Tibial nerve (tissue), 4 donors: ENCODE results near the gene SFMBT1. TPM values are rescaled to one million over a fixed set of nuclear protein-coding genes. Genes with fewer than 3 reads are reported as not detected.

ENCODE experiments used
- DNase-seq, 2 donors: peaks; one replicate each; pipeline ENCODE4 v3.0.0-alpha.2; 2019; ENCODE audit warnings: low spot score in 2 of 2
- H3K27ac ChIP-seq, 4 donors: fragments of 200-600 bp; sonication (generic) in 3 of 4; one replicate each; pipeline ENCODE4 v1.5.1; 2017 to 2019; ENCODE audit warnings: mild to moderate bottlenecking in 1 of 4
- H3K27me3 ChIP-seq, 2 donors: fragments of 200-600 bp; sonication (generic) in 1 of 2; one replicate each; pipeline versions ENCODE4 v1.5.1 to v1.6.0; 2017 to 2019
- H3K36me3 ChIP-seq, 3 donors: fragments of 200-600 bp; sonication (generic); one replicate each; pipeline ENCODE4 v1.5.1; 2018 to 2019
- H3K4me1 ChIP-seq, 4 donors: fragments of 200-600 bp; sonication (generic) in 3 of 4; one replicate each; pipeline ENCODE4 v1.5.1; 2017 to 2019
- H3K4me3 ChIP-seq, 4 donors: fragments of 200-600 bp; sonication (generic) in 3 of 4; one replicate each; pipeline ENCODE4 v1.5.1; 2017 to 2019; ENCODE audit warnings: mild to moderate bottlenecking in 1 of 4, moderate library complexity in 1 of 4
- H3K9me3 ChIP-seq, 4 donors: fragments of 200-600 bp; sonication (generic) in 3 of 4; one replicate each; pipeline ENCODE4 v1.5.1; 2017 to 2019
- EP300 ChIP-seq, 2 donors: sonication (generic); formaldehyde crosslinking; IDR thresholded peaks; one replicate each; pipeline ENCODE4 v1.6.1; 2017; ENCODE audit warnings: antibody characterized with exemption in 2 of 2, mild to moderate bottlenecking in 1 of 2
- POLR2A ChIP-seq, 2 donors: fragments of 450-650 bp; IDR thresholded peaks; one replicate each; pipeline ENCODE4 v1.6.1; 2017; ENCODE audit warnings: antibody characterized with exemption in 2 of 2, mild to moderate bottlenecking in 2 of 2, moderate library complexity in 2 of 2
- WGBS, 2 donors: methylation state at CpG; one replicate each; pipeline ENCODE4 v1.1.5; 2018; 5-methylcytosine and 5-hydroxymethylcytosine counted together
- total RNA-seq, 4 donors: library from RNA; depleted of rRNA; stranded (reverse); fragments of >200 nt; gene quantifications; one replicate each; pipeline ENCODE4 v1.1.0, GENCODE V29; 2016
- TF ChIP-seq, protein P1 (sequence below), 5 experiments: fragments of 200-600 bp in 3 of 5; fragments of 450-650 bp in 2 of 5; sonication (generic) in 3 of 5; IDR thresholded peaks; one replicate each; pipeline ENCODE4 v1.5.1; 2016 to 2019; ENCODE audit warnings: antibody characterized with exemption in 5 of 5, mild to moderate bottlenecking in 3 of 5, moderate library complexity in 2 of 5

SFMBT1 gene
- total RNA-seq, 4 donors from 2014 or later, result 15.5 to 31.2 (median 18.2) TPM

DNA sequence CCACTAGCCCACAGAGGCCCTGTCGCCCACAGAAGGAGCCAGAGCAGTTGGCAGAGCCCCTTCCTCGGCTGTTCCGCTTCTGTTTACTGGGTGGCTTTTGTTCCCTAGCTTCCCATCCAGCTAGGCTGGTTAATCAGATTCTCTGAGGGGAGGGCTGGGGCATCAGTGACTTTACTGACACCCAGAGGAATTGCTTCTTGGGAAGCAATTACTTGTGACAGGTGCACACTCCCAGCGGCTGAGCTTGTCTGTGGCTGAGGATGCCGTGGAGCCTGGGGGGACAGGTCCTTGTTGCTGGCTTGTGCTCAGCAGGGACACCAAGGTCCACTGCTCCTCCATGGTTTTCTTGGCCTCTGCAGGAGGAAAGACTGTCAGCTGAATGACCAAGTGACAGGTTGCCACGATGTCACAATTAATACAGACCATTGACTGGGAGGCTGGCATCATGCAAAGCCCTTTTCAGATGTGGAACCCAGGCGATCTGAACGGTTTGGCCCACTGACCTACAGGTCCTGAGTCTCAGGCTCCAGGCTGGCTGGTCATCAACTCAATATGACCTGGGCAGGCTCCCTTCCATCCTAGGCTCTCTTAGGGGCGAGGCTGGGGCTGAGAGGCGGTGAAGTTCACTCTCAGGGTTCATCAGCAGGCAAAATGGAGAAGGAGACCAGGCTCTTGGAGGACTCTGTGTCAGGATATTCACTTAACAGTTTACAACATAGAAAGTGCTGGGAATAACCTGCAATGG lies 31.8 kb upstream of the SFMBT1 start:
- DNase-seq, result no peak
- TF ChIP-seq, protein P1, sequence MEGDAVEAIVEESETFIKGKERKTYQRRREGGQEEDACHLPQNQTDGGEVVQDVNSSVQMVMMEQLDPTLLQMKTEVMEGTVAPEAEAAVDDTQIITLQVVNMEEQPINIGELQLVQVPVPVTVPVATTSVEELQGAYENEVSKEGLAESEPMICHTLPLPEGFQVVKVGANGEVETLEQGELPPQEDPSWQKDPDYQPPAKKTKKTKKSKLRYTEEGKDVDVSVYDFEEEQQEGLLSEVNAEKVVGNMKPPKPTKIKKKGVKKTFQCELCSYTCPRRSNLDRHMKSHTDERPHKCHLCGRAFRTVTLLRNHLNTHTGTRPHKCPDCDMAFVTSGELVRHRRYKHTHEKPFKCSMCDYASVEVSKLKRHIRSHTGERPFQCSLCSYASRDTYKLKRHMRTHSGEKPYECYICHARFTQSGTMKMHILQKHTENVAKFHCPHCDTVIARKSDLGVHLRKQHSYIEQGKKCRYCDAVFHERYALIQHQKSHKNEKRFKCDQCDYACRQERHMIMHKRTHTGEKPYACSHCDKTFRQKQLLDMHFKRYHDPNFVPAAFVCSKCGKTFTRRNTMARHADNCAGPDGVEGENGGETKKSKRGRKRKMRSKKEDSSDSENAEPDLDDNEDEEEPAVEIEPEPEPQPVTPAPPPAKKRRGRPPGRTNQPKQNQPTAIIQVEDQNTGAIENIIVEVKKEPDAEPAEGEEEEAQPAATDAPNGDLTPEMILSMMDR (IDR thresholded peaks at IDR 0.05), result no peak
- TF ChIP-seq POLR2A (IDR thresholded peaks at IDR 0.05) (no peak), EP300 (IDR thresholded peaks at IDR 0.05) (no peak)
- Histone ChIP-seq H3K27ac (no peak overlapping the region), H3K4me1 (peaks cover 0 to 11% (median 6%) of the 10 kb centered on the region in 4 donors), H3K27me3 (no peaks in the 10 kb centered on the region), H3K36me3 (peaks cover 0 to 24% (median 0%) of the 10 kb centered on the region in 3 donors), H3K9me3 (no peaks in the 10 kb centered on the region), H3K4me3 (no peak overlapping the region)
- WGBS, 2 donors, result 77 to 94% methylated on average over 9 to 10 of the region's 10 CpGs

DNA sequence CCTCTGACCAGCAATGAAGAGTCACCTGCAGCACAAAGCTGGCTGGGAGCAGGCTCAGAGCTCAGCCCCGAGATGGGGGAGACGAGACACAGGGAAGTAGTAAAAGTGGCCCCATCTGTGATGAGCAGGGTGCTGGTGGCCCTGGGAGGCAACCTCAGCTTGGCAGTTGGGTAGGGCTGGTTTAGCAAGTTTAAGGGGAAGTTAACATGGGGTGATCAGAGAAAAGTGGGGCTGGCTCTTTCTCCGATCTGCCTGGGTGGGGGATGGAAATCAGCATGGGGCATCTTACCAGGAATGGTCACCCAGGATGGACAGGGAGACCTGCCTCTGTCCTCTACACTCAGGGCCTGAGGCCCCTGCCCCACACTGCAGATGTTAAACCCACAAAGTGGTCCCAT lies 29.9 kb upstream of the SFMBT1 start:
- H3K4me1 ChIP-seq, result peaks cover 0 to 19% (median 13%) of the 10 kb centered on the region in 4 donors
- H3K27me3 ChIP-seq, result no peaks in the 10 kb centered on the region
- peaks cover 0 to 24% (median 0%) of the 10 kb centered on the region in 3 donors for H3K36me3 ChIP-seq
- TF ChIP-seq, protein P1 (IDR thresholded peaks at IDR 0.05), result no peak
- TF ChIP-seq POLR2A (IDR thresholded peaks at IDR 0.05) (no peak), EP300 (IDR thresholded peaks at IDR 0.05) (no peak)
- 63 to 84% methylated on average over 3 of the region's 3 CpGs for WGBS, 2 donors
- H3K9me3 ChIP-seq, result no peaks in the 10 kb centered on the region
- H3K4me3 ChIP-seq, result no peak overlapping the region
- DNase-seq, result no peak
- no peak overlapping the region for H3K27ac ChIP-seq

DNA sequence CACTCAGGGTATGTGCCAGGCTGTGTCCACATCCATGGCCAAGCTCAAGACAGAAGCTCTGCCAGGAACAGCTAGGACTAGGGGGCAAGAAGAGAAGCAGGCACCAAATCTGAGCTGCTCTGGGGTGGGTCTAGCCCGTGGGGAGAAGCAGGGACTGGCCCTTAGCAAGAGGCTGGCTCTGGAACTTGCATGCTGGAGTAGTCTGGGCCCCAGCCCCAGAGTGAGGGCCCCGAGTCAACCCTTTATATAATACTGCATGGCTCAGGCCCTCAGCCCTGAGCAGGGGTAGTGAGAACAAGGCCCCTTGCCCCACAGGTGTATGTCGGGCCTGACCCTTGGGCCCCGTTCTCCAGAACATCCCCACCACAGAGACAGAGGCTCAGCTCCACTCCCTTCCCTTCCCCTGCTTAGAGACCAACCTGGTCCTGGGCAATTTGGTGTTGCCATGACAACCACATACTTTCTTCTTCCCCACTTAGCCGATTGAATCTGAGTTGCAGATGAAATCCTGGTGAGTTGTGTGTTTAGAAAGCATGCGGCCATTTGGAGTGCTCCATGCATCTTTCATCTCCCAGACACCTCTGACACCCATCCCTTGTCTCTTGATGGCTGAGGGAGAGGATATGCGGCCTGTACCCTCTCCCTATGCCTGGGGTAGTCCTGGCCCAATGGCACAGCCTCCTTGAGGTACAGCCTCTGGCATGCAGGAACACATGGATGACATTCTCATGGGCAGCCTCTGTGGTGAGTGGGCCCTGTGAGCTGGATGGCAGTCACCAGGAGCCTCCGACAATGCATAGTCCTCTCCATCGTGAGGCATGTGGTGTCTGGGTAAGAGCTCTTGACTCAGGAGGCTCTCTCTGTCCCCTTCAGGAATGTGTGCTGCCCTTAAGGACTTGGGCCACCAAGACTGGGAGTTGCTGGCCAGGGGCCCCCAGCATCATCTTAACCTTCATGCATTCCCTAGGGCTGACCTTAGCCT lies 29.2 kb upstream of the SFMBT1 start:
- DNase-seq, result no peak
- peaks cover 0 to 24% (median 0%) of the 10 kb centered on the region in 3 donors for H3K36me3 ChIP-seq
- H3K9me3 ChIP-seq, result no peaks in the 10 kb centered on the region
- no peak overlapping the region for H3K4me3 ChIP-seq
- H3K27ac ChIP-seq, result no peak overlapping the region
- 67 to 77% methylated on average over 7 to 8 of the region's 9 CpGs for WGBS, 2 donors
- no peaks in the 10 kb centered on the region for H3K27me3 ChIP-seq
- peaks cover 0 to 19% (median 13%) of the 10 kb centered on the region in 4 donors for H3K4me1 ChIP-seq
- no peak for TF ChIP-seq POLR2A (IDR thresholded peaks at IDR 0.05)
- no peak for TF ChIP-seq EP300 (IDR thresholded peaks at IDR 0.05)
- TF ChIP-seq, protein P1 (IDR thresholded peaks at IDR 0.05), result no peak

DNA sequence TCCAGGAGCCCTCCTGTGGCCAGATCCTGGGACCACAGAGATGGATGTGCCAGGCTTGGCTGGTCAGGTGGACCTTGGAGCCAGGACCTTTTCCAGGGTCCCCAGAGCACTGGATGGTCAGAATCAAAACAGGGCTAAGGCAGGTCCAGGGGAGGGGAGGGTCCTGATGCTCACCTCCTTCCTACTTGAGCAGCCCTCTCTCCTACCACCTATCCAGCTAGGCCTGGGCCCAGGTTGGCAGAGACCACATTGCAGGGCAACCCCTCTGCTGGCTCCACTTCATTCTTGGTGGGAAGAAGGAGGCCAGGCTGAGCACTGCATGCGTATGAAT lies 28.5 kb upstream of the SFMBT1 start:
- 91 to 100% methylated on average over 1 of the region's 1 CpG for WGBS, 2 donors
- H3K27ac ChIP-seq, result no peak overlapping the region
- H3K27me3 ChIP-seq, result no peaks in the 10 kb centered on the region
- peaks cover 0 to 24% (median 0%) of the 10 kb centered on the region in 3 donors for H3K36me3 ChIP-seq
- TF ChIP-seq EP300 (IDR thresholded peaks at IDR 0.05) (no peak), POLR2A (IDR thresholded peaks at IDR 0.05) (no peak)
- TF ChIP-seq, protein P1 (IDR thresholded peaks at IDR 0.05), result no peak
- H3K9me3 ChIP-seq, result no peaks in the 10 kb centered on the region
- no peak overlapping the region for H3K4me3 ChIP-seq
- DNase-seq, result no peak
- H3K4me1 ChIP-seq, result peaks cover 0 to 19% (median 13%) of the 10 kb centered on the region in 4 donors
